HCT116 (cell line): ENCODE data around the gene ZNF780A. TPM values are rescaled to one million over a fixed set of nuclear protein-coding genes. Genes with fewer than 3 reads are reported as not detected.

ENCODE experiments used
- ATAC-seq: fragments of 200-7000 bp; cut with Tn5 transposase; 2 replicates; pipeline ENCODE4 v1.9.1; 2020; ENCODE audit warnings: mild to moderate bottlenecking, moderate library complexity
- BruUV-seq: library from RNA; stranded (reverse); fragments of 400-500 nt; replicated peaks from 2 replicates; lab custom pipeline; 2021; lab: Mats Ljungman, UMichigan
- CTCF ChIA-PET: fragments of 300-600 bp; sonication (Branson Sonifier 250); formaldehyde crosslinking; loops from one replicate; lab custom pipeline; 2021; ENCODE audit warnings: antibody characterized with exemption; lab: Charles Lee
- POLR2A ChIA-PET: fragments of 300-600, 350-600 bp; sonication (Branson Sonifier 250); formaldehyde crosslinking; loops from one replicate; lab custom pipeline; 2021; ENCODE audit warnings: antibody characterized with exemption; lab: Charles Lee
- RAD21 ChIA-PET, 2 experiments: fragments of 300-600 bp; sonication (Branson Sonifier 250); formaldehyde crosslinking; loops; one replicate each; lab custom pipeline; 2023; ENCODE audit warnings: low total read pairs in 2 of 2; ENCODE audit not compliant: uncharacterized antibody in 2 of 2, unreplicated experiment in 2 of 2, low non-redundant PET in 1 of 2; lab: Charles Lee
- DNase-seq: peaks from one replicate; pipeline ENCODE4 v3.0.0-alpha.2; 2010; ENCODE audit warnings: low read depth, low spot score
- H2AFZ ChIP-seq: fragments of 200-600 bp; shearing (Covaris generic), sonication (generic); 2 replicates; pipeline ENCODE4 v1.6.1; 2017; ENCODE audit warnings: low read depth, mixed run types, mixed read lengths, antibody characterized with exemption, low read length; ENCODE audit not compliant: poor library complexity, severe bottlenecking
- H3K27ac ChIP-seq: 2 replicates; pipeline ENCODE4 v1.5.1; 2012; ENCODE audit warnings: low read depth, low read length
- H3K27me3 ChIP-seq: fragments of 200-600 bp; sonication (generic); 2 replicates; pipeline ENCODE4 v1.6.1; 2016; ENCODE audit warnings: mixed run types, low read length, mixed read lengths; ENCODE audit not compliant: insufficient read depth
- H3K36me3 ChIP-seq, 2 experiments: fragments of 200-500 bp in 1 of 2; fragments of 200-600 bp in 1 of 2; sonication (Bioruptor generic) in 1 of 2; sonication (generic) in 1 of 2; 2 replicates each; pipeline versions ENCODE4 v1.5.1 to v1.6.1; 2014 to 2016; ENCODE audit warnings: low read length in 2 of 2, inconsistent platforms in 1 of 2, mixed read lengths in 1 of 2, mixed run types in 1 of 2; ENCODE audit not compliant: insufficient read depth in 2 of 2, control insufficient read depth in 1 of 2
- H3K4me1 ChIP-seq, 2 experiments: fragments of 200-600 bp in 1 of 2; sonication (generic) in 1 of 2; 2 replicates each; pipeline versions ENCODE4 v1.5.1 to v1.6.1; 2012 to 2017; ENCODE audit warnings: low read length in 2 of 2, inconsistent platforms in 1 of 2, mild to moderate bottlenecking in 1 of 2, mixed read lengths in 1 of 2, mixed run types in 1 of 2, moderate library complexity in 1 of 2; ENCODE audit not compliant: insufficient read depth in 2 of 2, control insufficient read depth in 1 of 2
- H3K4me2 ChIP-seq: fragments of 200-600 bp; sonication (generic); 2 replicates; pipeline ENCODE4 v1.6.1; 2017; ENCODE audit warnings: mixed run types, low read length, mixed read lengths
- H3K4me3 ChIP-seq, 2 experiments: fragments of 200-600 bp in 1 of 2; sonication (generic) in 1 of 2; replicated peaks in 1 of 2; 2 replicates each; pipeline ENCODE4 v1.5.1; 2011 to 2016; ENCODE audit warnings: low read length in 2 of 2, control low read depth in 1 of 2, low read depth in 1 of 2, mild to moderate bottlenecking in 1 of 2, mixed read lengths in 1 of 2, mixed run types in 1 of 2
- H3K79me2 ChIP-seq: fragments of 200-600 bp; sonication (generic); 2 replicates; pipeline ENCODE4 v1.6.1; 2017; ENCODE audit warnings: mild to moderate bottlenecking, mixed run types, low read length, moderate library complexity, mixed read lengths; ENCODE audit not compliant: insufficient read depth
- H3K9ac ChIP-seq: fragments of 200-600 bp; sonication (generic); 2 replicates; pipeline ENCODE4 v1.6.1; 2016; ENCODE audit warnings: low read length, mixed read lengths
- H3K9me2 ChIP-seq: fragments of 200-600 bp; sonication (generic), shearing (Covaris generic); 2 replicates; pipeline ENCODE4 v1.6.1; 2017; ENCODE audit warnings: mixed run types, mild to moderate bottlenecking, moderate library complexity; ENCODE audit not compliant: insufficient read depth
- H3K9me3 ChIP-seq, 2 experiments: fragments of 200-500 bp in 1 of 2; fragments of 200-600 bp in 1 of 2; sonication (Bioruptor generic) in 1 of 2; sonication (generic) in 1 of 2; 2 replicates each; pipeline ENCODE4 v1.6.1; 2014 to 2017; ENCODE audit warnings: low read length in 2 of 2, mixed read lengths in 2 of 2, inconsistent platforms in 1 of 2, low read depth in 1 of 2, mild to moderate bottlenecking in 1 of 2, mixed run types in 1 of 2, moderate library complexity in 1 of 2; ENCODE audit not compliant: control insufficient read depth in 1 of 2, insufficient read depth in 1 of 2
- H4K20me1 ChIP-seq: fragments of 200-600 bp; sonication (generic), shearing (Covaris generic); 2 replicates; pipeline ENCODE4 v1.6.1; 2017; ENCODE audit warnings: mixed run types, mild to moderate bottlenecking, moderate library complexity; ENCODE audit not compliant: insufficient read depth
- EZH2 ChIP-seq: fragments of 200-600 bp; sonication (generic); IDR thresholded peaks from 2 replicates; pipeline ENCODE4 v1.6.1; 2017; ENCODE audit warnings: antibody characterized with exemption, mixed run types
- REST ChIP-seq: IDR thresholded peaks from 2 replicates; pipeline ENCODE4 v1.6.1; 2012; ENCODE audit warnings: low read depth
- SRF ChIP-seq: IDR thresholded peaks from 2 replicates; pipeline ENCODE4 v1.6.1; 2012; ENCODE audit warnings: low read depth
- intact Hi-C: fragments of 100-400 bp; cut with micrococcal nuclease; formaldehyde crosslinking; loops from 2 replicates; pipeline ENCODE4 v1.10.0; 2022
- total RNA-seq: library from RNA; stranded (reverse); gene quantifications from one replicate; pipeline ENCODE4 v1.2.1, GENCODE V29; 2021; ENCODE audit not compliant: unreplicated experiment
- TF ChIP-seq, protein P1 (sequence below): IDR thresholded peaks from 2 replicates; pipeline ENCODE4 v1.6.1; 2011; ENCODE audit warnings: mild to moderate bottlenecking, low read length, moderate library complexity; ENCODE audit not compliant: insufficient replicate concordance; ENCODE audit errors: extremely low read depth

The ZNF780A gene
- total RNA-seq, 1 experiment from 2014 or later: 18.9 TPM

DNA sequence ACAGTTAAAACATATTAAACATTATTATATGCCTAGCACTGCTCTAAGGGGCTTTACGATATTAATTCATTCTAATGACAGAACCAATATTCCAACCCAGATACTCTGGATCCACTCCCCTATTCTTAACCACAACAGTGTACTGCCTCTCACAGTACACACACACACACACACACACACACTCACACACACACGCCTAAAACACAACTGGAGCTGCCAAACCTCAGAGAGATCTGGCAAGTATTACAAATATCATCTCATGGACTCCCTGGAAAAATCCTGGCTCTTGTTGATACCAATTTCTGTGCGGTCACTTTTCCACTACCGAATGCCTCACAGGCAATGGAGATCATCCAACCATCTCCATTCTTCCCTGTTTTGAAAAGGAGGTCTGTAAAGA lies 1.3 kb downstream of the ZNF780A start:
- POLR2A ChIA-PET: no interaction called here
- DNase-seq (no peak), ATAC-seq (no peak)
- Histone ChIP-seq H3K9me3 (no peaks in the 10 kb centered on the region), H3K27ac (peak overlapping the region; percentile 83; the same call in 1 of the 2 replicates), H3K27me3 (no peaks in the 10 kb centered on the region), H3K79me2 (peaks cover 29% of the 10 kb centered on the region), H3K9me2 (no peaks in the 10 kb centered on the region), H3K4me1 (peaks cover 8 to 19% of the 10 kb centered on the region in 2 experiments; a peak in 3 of 4 replicates), H3K9ac (peak overlapping the region; percentile 77), H4K20me1 (no peaks in the 10 kb centered on the region), H2AFZ (no peak overlapping the region), H3K4me3 (peak overlapping the region in 1 of 2 experiments; percentile 83; a peak in 3 of 4 replicates), H3K4me2 (peak overlapping the region; percentile 85), H3K36me3 (no peaks in the 10 kb centered on the region; a peak in 1 of 4 replicates)
- RAD21 ChIA-PET: no interaction called here
- CTCF ChIA-PET: no interaction called here
- TF ChIP-seq, protein P1, sequence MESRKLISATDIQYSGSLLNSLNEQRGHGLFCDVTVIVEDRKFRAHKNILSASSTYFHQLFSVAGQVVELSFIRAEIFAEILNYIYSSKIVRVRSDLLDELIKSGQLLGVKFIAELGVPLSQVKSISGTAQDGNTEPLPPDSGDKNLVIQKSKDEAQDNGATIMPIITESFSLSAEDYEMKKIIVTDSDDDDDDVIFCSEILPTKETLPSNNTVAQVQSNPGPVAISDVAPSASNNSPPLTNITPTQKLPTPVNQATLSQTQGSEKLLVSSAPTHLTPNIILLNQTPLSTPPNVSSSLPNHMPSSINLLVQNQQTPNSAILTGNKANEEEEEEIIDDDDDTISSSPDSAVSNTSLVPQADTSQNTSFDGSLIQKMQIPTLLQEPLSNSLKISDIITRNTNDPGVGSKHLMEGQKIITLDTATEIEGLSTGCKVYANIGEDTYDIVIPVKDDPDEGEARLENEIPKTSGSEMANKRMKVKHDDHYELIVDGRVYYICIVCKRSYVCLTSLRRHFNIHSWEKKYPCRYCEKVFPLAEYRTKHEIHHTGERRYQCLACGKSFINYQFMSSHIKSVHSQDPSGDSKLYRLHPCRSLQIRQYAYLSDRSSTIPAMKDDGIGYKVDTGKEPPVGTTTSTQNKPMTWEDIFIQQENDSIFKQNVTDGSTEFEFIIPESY: no peak
- TF ChIP-seq EZH2: no peak
- TF ChIP-seq REST: no peak
- no peak for TF ChIP-seq SRF
- BruUV-seq: no TSS peak
- intact Hi-C loops: no loop called here
